Liver (tissue), 9 donors: ENCODE measurements around the gene DPM2. TPM values are rescaled to one million over a fixed set of nuclear protein-coding genes. Genes with fewer than 3 reads are reported as not detected.
A peak's percentile ranks its signal among the peaks of the same experiment; 100 is the strongest.

ENCODE experiments used
- DNase-seq: peaks from one replicate; pipeline ENCODE4 v3.0.0-alpha.2; 2017; ENCODE audit warnings: low spot score
- H3K27ac ChIP-seq, 2 donors: one replicate each; pipeline ENCODE4 v1.7.0; 2013; ENCODE audit warnings: inconsistent platforms in 2 of 2, low read length in 2 of 2, control low read depth in 1 of 2, low read depth in 1 of 2, mild to moderate bottlenecking in 1 of 2
- H3K27me3 ChIP-seq, 4 donors: one replicate each; pipeline versions ENCODE4 v1.6.1 to v1.7.0; 2013; ENCODE audit warnings: low read length in 3 of 4, inconsistent platforms in 1 of 4, mild to moderate bottlenecking in 1 of 4, moderate library complexity in 1 of 4; ENCODE audit not compliant: control insufficient read depth in 4 of 4, insufficient read depth in 4 of 4
- H3K36me3 ChIP-seq, 4 donors: one replicate each; pipeline versions ENCODE4 v1.6.1 to v1.7.0; 2013; ENCODE audit warnings: low read length in 3 of 4, mild to moderate bottlenecking in 3 of 4, low read depth in 1 of 4, moderate library complexity in 1 of 4; ENCODE audit not compliant: control insufficient read depth in 4 of 4, insufficient read depth in 3 of 4
- H3K4me1 ChIP-seq, 4 donors: one replicate each; pipeline versions ENCODE4 v1.6.1 to v1.7.0; 2013; ENCODE audit warnings: low read length in 3 of 4, mild to moderate bottlenecking in 3 of 4, moderate library complexity in 1 of 4; ENCODE audit not compliant: control insufficient read depth in 4 of 4, insufficient read depth in 4 of 4
- H3K4me3 ChIP-seq, 3 donors: one replicate each; pipeline versions ENCODE4 v1.6.1 to v1.7.0; 2013; ENCODE audit warnings: low read length in 3 of 3, control low read depth in 1 of 3, low read depth in 1 of 3, mild to moderate bottlenecking in 1 of 3
- H3K9ac ChIP-seq, 2 donors: one replicate each; pipeline ENCODE4 v1.7.0; 2013; ENCODE audit warnings: low read length in 2 of 2, mild to moderate bottlenecking in 2 of 2, moderate library complexity in 2 of 2, control low read depth in 1 of 2, low read depth in 1 of 2
- H3K9me3 ChIP-seq, 4 donors: one replicate each; pipeline versions ENCODE4 v1.6.1 to v1.7.0; 2013; ENCODE audit warnings: low read length in 3 of 4; ENCODE audit not compliant: control insufficient read depth in 4 of 4
- EGR1 ChIP-seq, 2 donors: IDR thresholded peaks; 2 replicates each; pipeline ENCODE4 v1.6.1; 2016 to 2018; ENCODE audit warnings: antibody characterized with exemption in 2 of 2, low read depth in 2 of 2
- FOXA1 ChIP-seq: IDR thresholded peaks from 2 replicates; pipeline ENCODE4 v1.6.1; 2016; ENCODE audit warnings: antibody characterized with exemption
- FOXA2 ChIP-seq: IDR thresholded peaks from 2 replicates; pipeline ENCODE4 v1.6.1; 2016; ENCODE audit warnings: antibody characterized with exemption
- GABPA ChIP-seq, 2 donors: IDR thresholded peaks in 1 of 2; conservative IDR thresholded peaks in 1 of 2; 2 replicates each; pipeline ENCODE4 v1.6.1; 2016; ENCODE audit warnings: antibody characterized with exemption in 2 of 2, mild to moderate bottlenecking in 1 of 2, moderate library complexity in 1 of 2
- HNF4A ChIP-seq, 2 donors: conservative IDR thresholded peaks; 2 replicates each; pipeline ENCODE4 v1.6.1; 2016; ENCODE audit warnings: antibody characterized with exemption in 2 of 2, mild to moderate bottlenecking in 2 of 2
- HNF4G ChIP-seq: IDR thresholded peaks from 2 replicates; pipeline ENCODE4 v1.6.1; 2016; ENCODE audit warnings: antibody characterized with exemption
- JUND ChIP-seq, 2 donors: IDR thresholded peaks; 2 replicates each; pipeline ENCODE4 v1.6.1; 2016; ENCODE audit warnings: antibody characterized with exemption in 2 of 2
- RAD21 ChIP-seq, 2 donors: IDR thresholded peaks; 2 replicates each; pipeline ENCODE4 v1.6.1; 2016; ENCODE audit warnings: antibody characterized with exemption in 2 of 2, mild to moderate bottlenecking in 2 of 2
- RXRA ChIP-seq, 2 donors: IDR thresholded peaks; 2 replicates each; pipeline ENCODE4 v1.6.1; 2017 to 2018; ENCODE audit warnings: antibody characterized with exemption in 2 of 2, mild to moderate bottlenecking in 1 of 2
- TAF1 ChIP-seq: conservative IDR thresholded peaks from 2 replicates; pipeline ENCODE4 v1.6.1; 2016; ENCODE audit warnings: antibody characterized with exemption, mild to moderate bottlenecking
- WGBS: extraction: QIAGEN DNeasy Blood & Tissue Kit; methylation state at CpG from one replicate; pipeline ENCODE4 v1.1.7; 2013; 5-methylcytosine and 5-hydroxymethylcytosine counted together
- polyA plus RNA-seq, 2 donors: library from polyadenylated mRNA; stranded (reverse) in 1 of 2; unstranded in 1 of 2; fragments of 200-250 nt in 1 of 2; fragments of >200 nt in 1 of 2; fragmentation: Nextera tagmentation in 1 of 2; extraction: Ambion mirVana in 1 of 2; gene quantifications; one replicate each; pipeline versions ENCODE4 v1.2.1 to v1.2.3, GENCODE V29; 2013 to 2015
- total RNA-seq, 2 donors: library from RNA; depleted of rRNA; stranded (reverse); fragments of >200 nt; gene quantifications; one replicate each; pipeline ENCODE4 v1.2.3, GENCODE V29; 2014
- TF ChIP-seq, protein P1 (sequence below): fragments of 150-350 bp; IDR thresholded peaks from 2 replicates; pipeline ENCODE4 v1.5.1; 2017; ENCODE audit warnings: improper control_type of control experiment, low read depth, low read length; ENCODE audit not compliant: missing input control
- TF ChIP-seq, protein P2 (sequence below): IDR thresholded peaks from 2 replicates; pipeline ENCODE4 v1.6.1; 2016; ENCODE audit warnings: antibody characterized with exemption
- TF ChIP-seq, protein P3 (sequence below): IDR thresholded peaks from 2 replicates; pipeline ENCODE4 v1.6.1; 2016; ENCODE audit warnings: antibody characterized with exemption, mild to moderate bottlenecking
- TF ChIP-seq, protein P4 (sequence below): IDR thresholded peaks from 2 replicates; pipeline ENCODE4 v1.6.1; 2016; ENCODE audit warnings: antibody characterized with exemption
- donor health status: healthy.
- donor health status: healthy.
- donor health status: healthy.
- donor health status: healthy.
- donor health status: healthy.

Gene DPM2
- total and polyA plus RNA-seq, 4 donors: 9.3 to 25.0 (median 22.0) TPM

DNA sequence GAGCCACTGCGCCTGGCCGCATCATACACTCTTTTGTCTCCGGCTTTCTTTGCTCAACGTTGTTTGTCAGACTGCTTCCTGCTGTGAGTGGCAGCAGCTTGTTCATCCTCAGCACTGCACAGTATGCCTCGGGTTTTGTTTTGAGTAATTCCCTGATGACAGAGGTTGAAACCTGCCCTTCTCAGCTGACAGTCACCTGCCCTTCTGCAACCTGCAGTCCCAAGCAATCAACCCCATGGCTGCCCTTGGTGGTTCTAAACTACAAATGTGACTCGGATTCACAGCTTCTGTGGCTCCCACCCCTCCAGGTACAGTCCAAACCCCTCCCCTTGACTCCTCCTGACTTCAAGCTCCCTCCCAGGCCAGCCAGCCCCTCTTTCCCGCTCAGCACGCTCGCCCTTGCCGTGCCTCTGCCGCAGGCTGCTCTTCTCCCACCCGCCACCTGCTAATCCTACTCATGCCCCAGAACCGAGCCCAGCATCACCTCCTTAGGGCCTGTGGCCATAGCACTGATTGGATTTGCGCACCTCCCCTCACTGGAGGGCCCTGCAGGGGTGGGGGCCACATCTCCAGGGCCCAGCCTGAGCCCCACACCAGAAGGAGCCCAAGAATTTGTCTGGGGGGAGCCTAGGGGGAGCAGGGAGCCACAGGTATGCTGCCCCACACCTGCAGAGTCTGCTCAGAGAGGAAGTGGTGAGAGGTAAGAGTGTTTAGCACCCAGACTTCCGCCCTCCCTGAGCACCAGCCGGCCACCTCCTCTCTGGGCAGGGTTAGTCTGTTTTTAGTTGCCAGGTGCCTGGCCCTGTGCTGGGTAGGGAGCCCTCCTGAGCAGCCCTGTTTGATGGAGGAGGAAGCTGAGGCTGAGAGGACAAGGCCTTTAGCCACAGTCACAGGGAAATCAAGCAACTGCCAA is 33.0 kb upstream of the DPM2 start:
- TF ChIP-seq FOXA2 (no peak), EGR1 (IDR thresholded peaks at IDR 0.05; ENCODE audit: low read depth in 2 of 2) (no peak), RXRA (IDR thresholded peaks at IDR 0.05) (no peak), JUND (IDR thresholded peaks at IDR 0.05) (no peak), TAF1 (no peak)
- TF ChIP-seq, protein P1, sequence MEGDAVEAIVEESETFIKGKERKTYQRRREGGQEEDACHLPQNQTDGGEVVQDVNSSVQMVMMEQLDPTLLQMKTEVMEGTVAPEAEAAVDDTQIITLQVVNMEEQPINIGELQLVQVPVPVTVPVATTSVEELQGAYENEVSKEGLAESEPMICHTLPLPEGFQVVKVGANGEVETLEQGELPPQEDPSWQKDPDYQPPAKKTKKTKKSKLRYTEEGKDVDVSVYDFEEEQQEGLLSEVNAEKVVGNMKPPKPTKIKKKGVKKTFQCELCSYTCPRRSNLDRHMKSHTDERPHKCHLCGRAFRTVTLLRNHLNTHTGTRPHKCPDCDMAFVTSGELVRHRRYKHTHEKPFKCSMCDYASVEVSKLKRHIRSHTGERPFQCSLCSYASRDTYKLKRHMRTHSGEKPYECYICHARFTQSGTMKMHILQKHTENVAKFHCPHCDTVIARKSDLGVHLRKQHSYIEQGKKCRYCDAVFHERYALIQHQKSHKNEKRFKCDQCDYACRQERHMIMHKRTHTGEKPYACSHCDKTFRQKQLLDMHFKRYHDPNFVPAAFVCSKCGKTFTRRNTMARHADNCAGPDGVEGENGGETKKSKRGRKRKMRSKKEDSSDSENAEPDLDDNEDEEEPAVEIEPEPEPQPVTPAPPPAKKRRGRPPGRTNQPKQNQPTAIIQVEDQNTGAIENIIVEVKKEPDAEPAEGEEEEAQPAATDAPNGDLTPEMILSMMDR: no peak
- TF ChIP-seq, protein P2, sequence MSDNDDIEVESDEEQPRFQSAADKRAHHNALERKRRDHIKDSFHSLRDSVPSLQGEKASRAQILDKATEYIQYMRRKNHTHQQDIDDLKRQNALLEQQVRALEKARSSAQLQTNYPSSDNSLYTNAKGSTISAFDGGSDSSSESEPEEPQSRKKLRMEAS: no peak
- peak overlapping the region in 1 of 2 donors; percentile 7 for H3K27ac ChIP-seq
- H3K4me1 ChIP-seq: peaks cover 62 to 97% (median 86%) of the 10 kb centered on the region in 4 donors
- no peak overlapping the region for H3K9ac ChIP-seq
- no peaks in the 10 kb centered on the region for H3K36me3 ChIP-seq
- no peak overlapping the region for H3K4me3 ChIP-seq
- 68% methylated on average over 16 of the region's 16 CpGs for WGBS
- no peak for DNase-seq
- H3K27me3 ChIP-seq: no peaks in the 10 kb centered on the region
- H3K9me3 ChIP-seq: no peaks in the 10 kb centered on the region

DNA sequence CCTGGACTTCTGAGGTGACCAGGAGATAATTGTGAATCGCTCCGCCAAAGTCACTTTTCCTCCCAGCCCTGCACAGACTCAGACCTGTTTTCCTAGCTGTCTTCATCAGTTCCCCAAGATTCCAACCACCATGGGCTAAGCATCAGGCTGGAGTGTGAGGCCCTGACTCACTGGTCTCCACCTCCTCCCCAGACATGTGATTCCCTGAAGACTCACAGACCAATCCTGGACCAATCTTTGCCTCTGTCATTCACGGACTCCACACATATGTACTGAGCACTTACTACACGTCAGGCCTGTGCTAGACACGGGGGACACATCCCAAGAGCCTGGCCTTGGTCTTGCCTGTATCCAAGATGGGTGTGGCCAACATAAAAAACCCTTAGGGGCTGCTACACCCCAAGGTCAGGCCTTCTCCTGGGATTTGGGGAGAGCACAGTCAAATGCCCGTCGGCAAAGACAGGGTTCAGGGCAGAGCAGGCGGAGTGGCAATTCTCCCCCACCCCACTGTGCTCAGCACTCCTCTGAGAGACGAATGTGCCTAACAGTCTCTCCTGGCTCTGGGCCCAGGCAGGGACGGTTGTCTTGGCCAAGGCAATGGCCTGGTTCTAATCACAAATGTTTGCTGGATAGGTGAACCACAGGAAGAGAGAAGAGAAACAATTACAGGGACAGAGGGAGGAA is 31.2 kb upstream of the DPM2 start:
- Histone ChIP-seq H3K4me3 (no peak overlapping the region), H3K9ac (no peak overlapping the region), H3K9me3 (no peaks in the 10 kb centered on the region), H3K27me3 (no peaks in the 10 kb centered on the region), H3K4me1 (peaks cover 58 to 94% (median 81%) of the 10 kb centered on the region in 4 donors), H3K27ac (peak overlapping the region; percentile 44 to 66), H3K36me3 (no peaks in the 10 kb centered on the region)
- TF ChIP-seq HNF4A (conservative IDR thresholded peaks at IDR 0.05): no peak
- peak in 1 of 2 donors; percentile 34 for TF ChIP-seq RXRA (IDR thresholded peaks at IDR 0.05)
- WGBS: 64% methylated on average over 10 of the region's 10 CpGs
- DNase-seq: no peak

DNA sequence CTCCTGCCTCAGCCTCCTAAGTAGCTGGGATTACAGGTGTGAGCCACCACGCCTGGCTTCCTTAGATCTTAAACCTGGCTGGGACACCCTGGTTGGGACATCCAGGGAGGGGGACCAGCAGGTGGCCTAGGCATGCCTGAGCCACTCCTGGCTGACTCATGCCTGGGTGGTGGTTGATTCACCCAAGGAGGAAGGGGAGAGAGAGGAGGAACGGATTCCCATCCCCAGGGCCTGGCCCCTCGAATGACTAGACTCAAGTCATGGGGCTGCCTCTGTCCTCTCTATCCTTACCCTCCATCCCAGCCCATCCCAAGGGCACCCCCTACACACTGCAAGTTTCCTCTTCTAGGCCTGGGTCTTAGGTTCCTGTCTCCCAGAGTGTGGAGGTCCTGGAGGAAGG is 30.4 kb upstream of the DPM2 start:
- Histone ChIP-seq H3K27ac (peak overlapping the region; percentile 4 to 66), H3K9me3 (no peaks in the 10 kb centered on the region), H3K9ac (no peak overlapping the region), H3K4me1 (peaks cover 58 to 94% (median 81%) of the 10 kb centered on the region in 4 donors), H3K27me3 (no peaks in the 10 kb centered on the region), H3K36me3 (no peaks in the 10 kb centered on the region), H3K4me3 (no peak overlapping the region)
- no peak for DNase-seq
- 80% methylated on average over 3 of the region's 3 CpGs for WGBS
- TF ChIP-seq, protein P3, sequence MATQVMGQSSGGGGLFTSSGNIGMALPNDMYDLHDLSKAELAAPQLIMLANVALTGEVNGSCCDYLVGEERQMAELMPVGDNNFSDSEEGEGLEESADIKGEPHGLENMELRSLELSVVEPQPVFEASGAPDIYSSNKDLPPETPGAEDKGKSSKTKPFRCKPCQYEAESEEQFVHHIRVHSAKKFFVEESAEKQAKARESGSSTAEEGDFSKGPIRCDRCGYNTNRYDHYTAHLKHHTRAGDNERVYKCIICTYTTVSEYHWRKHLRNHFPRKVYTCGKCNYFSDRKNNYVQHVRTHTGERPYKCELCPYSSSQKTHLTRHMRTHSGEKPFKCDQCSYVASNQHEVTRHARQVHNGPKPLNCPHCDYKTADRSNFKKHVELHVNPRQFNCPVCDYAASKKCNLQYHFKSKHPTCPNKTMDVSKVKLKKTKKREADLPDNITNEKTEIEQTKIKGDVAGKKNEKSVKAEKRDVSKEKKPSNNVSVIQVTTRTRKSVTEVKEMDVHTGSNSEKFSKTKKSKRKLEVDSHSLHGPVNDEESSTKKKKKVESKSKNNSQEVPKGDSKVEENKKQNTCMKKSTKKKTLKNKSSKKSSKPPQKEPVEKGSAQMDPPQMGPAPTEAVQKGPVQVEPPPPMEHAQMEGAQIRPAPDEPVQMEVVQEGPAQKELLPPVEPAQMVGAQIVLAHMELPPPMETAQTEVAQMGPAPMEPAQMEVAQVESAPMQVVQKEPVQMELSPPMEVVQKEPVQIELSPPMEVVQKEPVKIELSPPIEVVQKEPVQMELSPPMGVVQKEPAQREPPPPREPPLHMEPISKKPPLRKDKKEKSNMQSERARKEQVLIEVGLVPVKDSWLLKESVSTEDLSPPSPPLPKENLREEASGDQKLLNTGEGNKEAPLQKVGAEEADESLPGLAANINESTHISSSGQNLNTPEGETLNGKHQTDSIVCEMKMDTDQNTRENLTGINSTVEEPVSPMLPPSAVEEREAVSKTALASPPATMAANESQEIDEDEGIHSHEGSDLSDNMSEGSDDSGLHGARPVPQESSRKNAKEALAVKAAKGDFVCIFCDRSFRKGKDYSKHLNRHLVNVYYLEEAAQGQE: no peak
- TF ChIP-seq RAD21 (IDR thresholded peaks at IDR 0.05): no peak
- TF ChIP-seq HNF4G: no peak
- TF ChIP-seq GABPA (IDR thresholded peaks at IDR 0.05 in 1 of 2, conservative IDR thresholded peaks at IDR 0.05 in 1 of 2): no peak
- TF ChIP-seq, protein P1: no peak
- no peak for TF ChIP-seq JUND (IDR thresholded peaks at IDR 0.05)
- no peak for TF ChIP-seq EGR1 (IDR thresholded peaks at IDR 0.05; ENCODE audit: low read depth in 2 of 2)
- TF ChIP-seq RXRA (IDR thresholded peaks at IDR 0.05): no peak
- TF ChIP-seq FOXA1: no peak
- TF ChIP-seq FOXA2: no peak
- TF ChIP-seq, protein P4, sequence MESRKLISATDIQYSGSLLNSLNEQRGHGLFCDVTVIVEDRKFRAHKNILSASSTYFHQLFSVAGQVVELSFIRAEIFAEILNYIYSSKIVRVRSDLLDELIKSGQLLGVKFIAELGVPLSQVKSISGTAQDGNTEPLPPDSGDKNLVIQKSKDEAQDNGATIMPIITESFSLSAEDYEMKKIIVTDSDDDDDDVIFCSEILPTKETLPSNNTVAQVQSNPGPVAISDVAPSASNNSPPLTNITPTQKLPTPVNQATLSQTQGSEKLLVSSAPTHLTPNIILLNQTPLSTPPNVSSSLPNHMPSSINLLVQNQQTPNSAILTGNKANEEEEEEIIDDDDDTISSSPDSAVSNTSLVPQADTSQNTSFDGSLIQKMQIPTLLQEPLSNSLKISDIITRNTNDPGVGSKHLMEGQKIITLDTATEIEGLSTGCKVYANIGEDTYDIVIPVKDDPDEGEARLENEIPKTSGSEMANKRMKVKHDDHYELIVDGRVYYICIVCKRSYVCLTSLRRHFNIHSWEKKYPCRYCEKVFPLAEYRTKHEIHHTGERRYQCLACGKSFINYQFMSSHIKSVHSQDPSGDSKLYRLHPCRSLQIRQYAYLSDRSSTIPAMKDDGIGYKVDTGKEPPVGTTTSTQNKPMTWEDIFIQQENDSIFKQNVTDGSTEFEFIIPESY: no peak
